Mesodermal cell (in vitro differentiated cells): ENCODE data around the gene CYP51A1.
"Not testable (repeated sequence)": the region's sequence is repeated elsewhere in the genome, so short reads cannot be mapped to it uniquely, and the experiment has no call there.

Source experiments
- H3K27ac ChIP-seq: 2 replicates; pipeline ENCODE4 v1.7.0; 2013; ENCODE audit warnings: mild to moderate bottlenecking, low read depth, low read length, moderate library complexity; ENCODE audit not compliant: severe bottlenecking
- H3K36me3 ChIP-seq: 2 replicates; pipeline ENCODE4 v1.7.1; 2013; ENCODE audit warnings: mild to moderate bottlenecking, low read length, moderate library complexity; ENCODE audit not compliant: control insufficient read depth, insufficient read depth
- H3K4me1 ChIP-seq: one replicate; pipeline ENCODE4 v1.7.1; 2013; ENCODE audit warnings: mild to moderate bottlenecking, low read length; ENCODE audit not compliant: insufficient read depth, control insufficient read depth, poor library complexity, severe bottlenecking
- H3K4me3 ChIP-seq: 2 replicates; pipeline ENCODE4 v1.7.0; 2013; ENCODE audit warnings: low read length, control low read depth, mild to moderate bottlenecking; ENCODE audit not compliant: insufficient read depth, poor library complexity, severe bottlenecking; ENCODE audit errors: extremely low read depth
- H3K9me3 ChIP-seq: 2 replicates; pipeline ENCODE4 v1.7.1; 2013; ENCODE audit warnings: mild to moderate bottlenecking, low read length, moderate library complexity; ENCODE audit not compliant: control insufficient read depth
- WGBS, 2 experiments: methylation state at CpG; one replicate each; pipeline ENCODE4 v1.1.5; 2013; ENCODE audit warnings: missing lambda C conversion rate in 2 of 2; ENCODE audit not compliant: insufficient coverage in 2 of 2; 5-methylcytosine and 5-hydroxymethylcytosine counted together

CYP51A1 gene

GRCh38 chr7:92083922-92084321 lies 50.4 kb downstream of the CYP51A1 start:
- H3K36me3 ChIP-seq: peaks cover 48% of the 10 kb centered on the region
- not testable (repeated sequence) for H3K4me3 ChIP-seq, H3K4me1 ChIP-seq, H3K9me3 ChIP-seq, H3K27ac ChIP-seq
- 100% methylated on average over 1 of the region's 6 CpGs for WGBS, 2 experiments

DNA sequence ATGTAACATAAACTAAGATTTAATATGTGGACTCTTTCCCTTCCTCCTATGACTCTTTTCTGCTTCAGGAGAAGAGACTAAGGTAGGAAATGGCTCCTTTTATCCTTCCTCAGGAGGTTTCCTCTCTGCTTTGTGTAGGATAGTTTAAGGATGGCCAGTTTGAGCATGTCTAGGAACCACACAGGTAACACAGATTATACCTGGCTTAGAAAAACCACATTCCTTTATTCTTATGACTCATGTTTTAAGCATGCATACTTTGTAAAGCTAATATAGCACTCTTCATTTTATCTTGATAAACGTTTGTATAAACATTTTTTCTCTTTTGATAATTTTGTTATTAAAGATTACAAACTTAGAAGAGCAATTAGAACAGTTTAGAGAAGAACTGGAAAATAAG lies 57.8 kb downstream of the CYP51A1 start:
- H3K4me1 ChIP-seq: no peaks in the 10 kb centered on the region
- H3K36me3 ChIP-seq: peaks cover 23% of the 10 kb centered on the region
- WGBS, 2 experiments: no CpG with 5 or more reads among the region's 1 CpG
- H3K4me3 ChIP-seq: no peak overlapping the region
- H3K9me3 ChIP-seq: no peaks in the 10 kb centered on the region
- no peak overlapping the region for H3K27ac ChIP-seq

DNA sequence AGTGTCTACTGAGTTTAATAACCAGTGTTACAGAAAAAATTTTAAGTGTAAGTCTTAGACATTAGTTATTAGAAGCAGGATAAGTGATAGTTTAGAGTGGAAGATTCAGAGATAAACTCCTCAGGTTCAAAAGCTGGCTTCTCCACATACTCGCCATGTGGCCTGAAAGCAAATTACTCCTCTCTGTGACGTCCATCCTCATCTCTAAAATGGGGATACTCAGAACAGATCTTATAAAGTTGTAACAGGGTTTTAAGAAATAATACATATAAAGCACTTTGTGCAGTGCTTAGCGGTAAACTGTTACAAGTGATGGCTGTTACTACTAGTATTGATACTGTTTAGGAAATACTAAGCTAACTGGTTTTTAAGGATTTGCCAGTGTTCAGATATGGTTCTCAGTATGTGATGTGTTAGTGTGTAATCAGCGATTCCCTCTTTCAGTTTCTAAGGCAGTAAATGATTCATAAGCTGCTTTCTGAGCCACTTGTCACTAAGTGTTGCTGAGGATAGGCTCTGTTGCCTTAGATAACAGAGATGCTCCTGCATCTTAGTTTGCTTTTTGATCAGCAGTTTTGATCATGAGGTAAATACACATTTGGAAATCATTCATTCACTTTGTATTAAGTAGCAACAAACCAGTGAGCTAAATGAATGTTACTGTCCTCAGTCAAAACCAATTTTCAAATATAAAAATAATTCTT lies 58.7 kb downstream of the CYP51A1 start:
- no peak overlapping the region for H3K27ac ChIP-seq
- H3K4me3 ChIP-seq: no peak overlapping the region
- no peaks in the 10 kb centered on the region for H3K4me1 ChIP-seq
- H3K36me3 ChIP-seq: peaks cover 28% of the 10 kb centered on the region
- H3K9me3 ChIP-seq: no peaks in the 10 kb centered on the region
- WGBS, 2 experiments: 90 to 100% methylated on average over 1 of the region's 4 CpGs

DNA sequence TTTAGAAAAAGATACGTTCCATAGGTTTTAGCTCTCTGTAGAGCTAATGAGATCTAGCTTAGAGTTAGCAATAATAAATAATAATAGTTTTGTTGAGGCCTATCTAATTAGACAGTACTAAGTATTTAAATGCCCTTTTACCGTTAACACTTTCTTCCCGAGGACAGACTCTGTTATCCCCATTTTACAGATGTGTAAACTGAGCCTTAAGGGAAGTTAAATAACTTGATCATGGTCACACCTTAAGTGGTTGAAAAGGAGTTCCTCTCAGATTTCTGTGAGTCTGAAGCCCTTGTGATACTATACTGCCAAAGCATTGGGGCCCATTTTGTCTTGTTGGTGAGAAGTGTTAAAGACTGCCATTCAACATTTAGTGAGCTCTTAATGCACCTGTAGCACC lies 61.6 kb downstream of the CYP51A1 start:
- Histone ChIP-seq H3K4me3 (no peak overlapping the region), H3K9me3 (no peaks in the 10 kb centered on the region), H3K27ac (no peak overlapping the region), H3K36me3 (peaks cover 18% of the 10 kb centered on the region), H3K4me1 (no peaks in the 10 kb centered on the region)
- no CpG with 5 or more reads among the region's 3 CpGs for WGBS, 2 experiments

DNA sequence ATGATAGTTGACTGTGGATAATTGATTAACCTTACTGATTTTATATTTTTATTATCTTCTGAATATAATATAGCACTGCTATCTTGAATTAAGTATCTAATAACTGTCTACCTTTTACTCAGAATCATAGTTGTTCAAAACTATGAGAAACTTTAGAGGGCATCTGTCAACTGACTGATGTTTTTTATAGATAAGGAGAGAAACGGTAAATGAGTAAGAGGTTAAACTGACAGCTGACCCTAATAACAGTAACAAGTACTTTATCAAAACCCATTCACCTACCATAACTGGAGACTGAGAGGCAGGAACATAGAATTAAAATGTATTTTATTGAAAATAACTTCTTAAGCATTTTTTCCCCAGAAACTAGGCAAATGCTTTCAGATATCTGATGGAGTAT lies 62.2 kb downstream of the CYP51A1 start:
- WGBS, 2 experiments: no CpG with 5 or more reads among the region's 1 CpG
- no peaks in the 10 kb centered on the region for H3K4me1 ChIP-seq
- H3K27ac ChIP-seq: no peak overlapping the region
- no peak overlapping the region for H3K4me3 ChIP-seq
- no peaks in the 10 kb centered on the region for H3K9me3 ChIP-seq
- H3K36me3 ChIP-seq: peaks cover 15% of the 10 kb centered on the region

GRCh38 chr7:92071032-92071431 lies 63.2 kb downstream of the CYP51A1 start:
- no peaks in the 10 kb centered on the region for H3K9me3 ChIP-seq
- H3K4me3 ChIP-seq: no peak overlapping the region
- H3K36me3 ChIP-seq: peaks cover 15% of the 10 kb centered on the region
- 98 to 100% methylated on average over 3 to 4 of the region's 5 CpGs for WGBS, 2 experiments
- H3K27ac ChIP-seq: no peak overlapping the region
- H3K4me1 ChIP-seq: no peaks in the 10 kb centered on the region

GRCh38 chr7:92064438-92065029 lies 69.7 kb downstream of the CYP51A1 start:
- WGBS, 2 experiments: 100% methylated on average over 1 of the region's 2 CpGs
- Histone ChIP-seq H3K9me3 (no peaks in the 10 kb centered on the region), H3K4me3 (no peak overlapping the region), H3K4me1 (no peaks in the 10 kb centered on the region), H3K27ac (no peak overlapping the region), H3K36me3 (no peaks in the 10 kb centered on the region)
